ENCODE data around the gene UBIAD1. TPM values are rescaled to one million over a fixed set of nuclear protein-coding genes. Genes with fewer than 3 reads are reported as not detected.

UBIAD1 gene
- total and polyA plus RNA-seq, 2 of the 4 experiments (the other 2 are of a cell fraction), result 6.3 to 9.5 TPM

DNA sequence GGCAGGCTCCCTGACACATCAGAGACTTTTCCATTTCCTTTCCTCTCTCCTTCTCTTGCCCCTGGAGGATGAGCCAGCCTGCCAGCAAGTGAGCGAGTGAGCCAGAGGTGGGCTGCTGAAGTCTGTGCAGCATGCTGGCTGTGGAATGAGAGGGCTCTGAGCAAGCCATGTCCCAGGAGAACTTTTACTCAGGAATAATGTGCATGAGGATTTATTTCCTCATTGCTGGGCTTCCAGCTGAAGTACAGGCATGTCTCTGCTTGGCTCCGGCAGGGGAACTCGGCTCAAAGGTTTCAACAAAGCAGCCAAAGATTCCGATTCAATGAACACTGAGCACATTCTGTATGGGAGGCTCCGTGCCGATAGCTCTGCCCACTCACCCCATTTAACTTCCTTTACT is 43.7 kb downstream of the UBIAD1 start:
- H3K4ac ChIP-seq (ENCODE audit: low read depth, low read length), result no peak overlapping the region
- no peak overlapping the region for H2AK9ac ChIP-seq (replicated peaks; ENCODE audit: low read depth, low read length, poor library complexity)
- dilution Hi-C loops (cut with HindIII; ENCODE audit: low sequenced_read_pairs, unreplicated experiment), result no loop called here
- POLR2A ChIA-PET (ENCODE audit: unreplicated experiment), result no interaction called here
- H2BK5ac ChIP-seq (ENCODE audit: low read depth, low read length, poor library complexity, severe bottlenecking), result no peak overlapping the region
- no peak overlapping the region for H3K14ac ChIP-seq (replicated peaks; ENCODE audit: low read depth, low read length)
- H3K79me1 ChIP-seq (ENCODE audit: low read depth in 1 of 2, low read length in 2 of 2), result no peaks in the 10 kb centered on the region
- no peak overlapping the region for H3K4me3 ChIP-seq (ENCODE audit: insufficient read depth, low read depth, low read length)
- H3K4me2 ChIP-seq (ENCODE audit: low read depth, low read length), result no peak overlapping the region
- no peaks in the 10 kb centered on the region for H3K4me1 ChIP-seq (ENCODE audit: control insufficient read depth, insufficient read depth, low read length)
- no TSS peak for BruUV-seq (replicated peaks)
- in situ Hi-C loops (cut with MboI; ENCODE audit: low sequenced_read_pairs), result no loop called here
- no peaks in the 10 kb centered on the region for H3K9me3 ChIP-seq (ENCODE audit: control insufficient read depth, insufficient read depth, low read length)
- no peak overlapping the region for H3K9ac ChIP-seq (ENCODE audit: low read depth, low read length)
- ATAC-seq (ENCODE audit: low read depth) (no peak; the same call in 1 of the 2 replicates), DNase-seq (no peak)
- no peak overlapping the region for H3K18ac ChIP-seq (ENCODE audit: low read depth, low read length)
- H2AK5ac ChIP-seq (ENCODE audit: low read depth, low read length), result no peak overlapping the region
- no peak overlapping the region for H3K56ac ChIP-seq (ENCODE audit: extremely low read depth, insufficient read depth, low read length)
- no peaks in the 10 kb centered on the region for H3K9me1 ChIP-seq (ENCODE audit: insufficient read depth, low read length)
- no peak overlapping the region for H4K8ac ChIP-seq (ENCODE audit: low read depth in 2 of 2, low read length in 2 of 2)
- TF ChIP-seq ELK1 (IDR thresholded peaks at IDR 0.05; ENCODE audit: borderline replicate concordance, low read depth, low read length) (no peak), FOS (IDR thresholded peaks at IDR 0.05; ENCODE audit: low read depth, low read length) (no peak), CHD1 (IDR thresholded peaks at IDR 0.05; ENCODE audit: low read depth, low read length) (no peak), BHLHE40 (IDR thresholded peaks at IDR 0.05; ENCODE audit: low read depth, low read length) (no peak), POLR2A (IDR thresholded peaks at IDR 0.05; ENCODE audit: low read depth, low read length) (no peak), CEBPB (IDR thresholded peaks at IDR 0.05; ENCODE audit: low read depth, low read length) (no peak), MAFK (IDR thresholded peaks at IDR 0.05; ENCODE audit: low read depth, low read length) (no peak), CTCF (conservative IDR thresholded peaks at IDR 0.05; ENCODE audit: low read depth, low read length) (no peak), SMC3 (IDR thresholded peaks at IDR 0.05; ENCODE audit: low read depth, low read length) (no peak), NFE2L2 (IDR thresholded peaks at IDR 0.05; ENCODE audit: low read depth, low read length) (no peak), RAD21 (IDR thresholded peaks at IDR 0.05; ENCODE audit: low read length) (no peak), RCOR1 (IDR thresholded peaks at IDR 0.05; ENCODE audit: insufficient replicate concordance, low read length) (no peak), USF2 (IDR thresholded peaks at IDR 0.05; ENCODE audit: low read depth, low read length) (no peak), MXI1 (IDR thresholded peaks at IDR 0.05; ENCODE audit: borderline replicate concordance, low read depth, low read length) (no peak), MAZ (IDR thresholded peaks at IDR 0.05; ENCODE audit: borderline replicate concordance, low read depth, low read length) (no peak), RFX5 (IDR thresholded peaks at IDR 0.05; ENCODE audit: low read depth, low read length) (no peak)
- intact Hi-C loops (cut with micrococcal nuclease), result no loop called here
- no peak overlapping the region for H2BK15ac ChIP-seq (ENCODE audit: low read depth, low read length)
- CTCF ChIA-PET, result no interaction called here
- H4K20me1 ChIP-seq (ENCODE audit: insufficient read depth, low read length), result no peaks in the 10 kb centered on the region
- H3K27ac ChIP-seq (ENCODE audit: insufficient read depth, low read length), result no peak overlapping the region
- no peak overlapping the region for H2BK120ac ChIP-seq (ENCODE audit: low read depth, low read length)
- H3K27me3 ChIP-seq (ENCODE audit: control insufficient read depth, insufficient read depth, low read length), result peaks cover 35% of the 10 kb centered on the region
- H4K5ac ChIP-seq (ENCODE audit: low read depth, low read length), result no peak overlapping the region
- no peak overlapping the region for H2BK20ac ChIP-seq (ENCODE audit: low read depth, low read length)
- no peak overlapping the region for H4K91ac ChIP-seq (ENCODE audit: insufficient read depth, low read depth, low read length)
- WGBS, 2 experiments (ENCODE audit: extremely low coverage in 2 of 2, insufficient read length in 1 of 2), result no CpG with 5 or more reads among the region's 6 CpGs
- H3K23ac ChIP-seq (ENCODE audit: low read depth, low read length), result no peak overlapping the region
- H2AFZ ChIP-seq (replicated peaks; ENCODE audit: low read length, poor library complexity), result no peak overlapping the region
- no peaks in the 10 kb centered on the region for H3K36me3 ChIP-seq (ENCODE audit: control insufficient read depth, insufficient read depth, low read length)
